Measurements from ENCODE around the gene BRINP2.

BRINP2 gene

GRCh38 chr1:177170756-177171535 is at the start of gene BRINP2:
Gene BRINP2 (plus strand): TSS chr1:177170958. CDS start chr1:177229877, 58,919 bp downstream.
- no peak for DNase-seq

DNA sequence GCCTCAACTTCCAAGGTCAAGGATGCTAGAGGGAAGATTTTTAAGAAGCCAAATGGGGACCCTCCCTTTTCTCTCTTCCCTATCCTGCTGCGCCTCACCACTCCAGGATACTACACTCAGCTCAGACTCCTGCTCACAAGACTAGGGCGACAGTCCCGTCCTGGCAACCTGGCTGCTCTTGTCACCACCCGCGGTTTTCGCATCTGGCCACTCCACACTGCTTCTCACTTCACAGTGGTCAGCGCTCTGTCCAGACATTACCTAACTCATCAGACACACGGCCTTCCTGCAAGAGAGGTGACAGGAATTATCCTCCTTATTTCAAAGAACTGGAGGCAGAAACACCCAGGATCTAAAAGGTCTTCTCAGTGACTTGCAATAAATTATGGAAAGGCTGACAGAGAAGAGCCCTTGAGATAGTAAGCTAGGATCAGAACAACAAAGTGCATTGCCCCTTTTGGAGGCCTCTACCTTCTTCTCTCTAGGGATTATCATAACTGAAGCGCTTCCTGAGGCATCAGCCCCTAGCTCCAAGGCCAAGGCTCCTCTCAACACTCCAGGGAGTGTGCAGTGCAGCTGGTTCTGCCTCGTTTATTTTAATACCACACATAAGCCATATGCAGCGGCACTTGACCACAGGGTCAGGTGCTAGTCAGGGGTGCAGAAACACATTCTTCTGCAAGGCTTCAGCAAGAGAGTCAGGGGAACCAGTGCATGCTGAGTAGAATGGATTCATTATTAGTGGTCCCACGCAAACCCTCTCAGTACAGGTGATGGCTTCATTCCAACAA is 48.1 kb upstream of the BRINP2 start:
- DNase-seq: no peak

DNA sequence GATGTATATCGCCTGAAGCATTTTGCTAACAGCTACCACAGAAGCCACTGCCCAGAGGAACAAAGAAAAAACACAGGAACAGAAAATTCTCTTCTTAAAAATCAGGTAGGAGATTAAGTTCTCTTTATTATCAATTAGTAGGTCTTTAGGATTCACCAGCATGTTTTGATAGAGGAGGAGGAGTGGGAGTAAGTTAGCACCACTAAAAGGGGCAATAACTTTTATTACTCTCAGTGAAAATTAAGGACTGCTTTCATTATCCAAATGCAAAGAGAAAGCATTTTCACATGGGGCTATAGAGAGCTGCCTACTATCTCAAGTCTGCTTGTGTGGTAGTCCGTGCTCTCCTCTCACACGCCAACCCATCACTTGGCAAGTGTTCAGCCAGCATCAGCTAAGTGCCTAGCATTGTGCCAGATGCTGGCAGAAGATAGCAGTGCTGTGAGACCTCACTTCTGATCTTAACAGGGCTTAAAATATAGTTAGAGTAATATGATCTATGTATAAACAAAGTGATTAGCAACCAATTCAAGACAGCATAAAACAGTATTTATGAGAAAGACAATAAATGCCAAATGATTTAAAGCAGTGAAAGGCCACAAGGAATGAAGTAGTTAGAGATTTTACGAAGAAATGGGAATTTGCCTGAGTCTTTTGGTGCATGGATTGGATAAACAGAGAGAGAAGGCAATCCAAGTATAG is 46.0 kb upstream of the BRINP2 start:
- DNase-seq: no peak

GRCh38 chr1:177126267-177126666 is 44.5 kb upstream of the BRINP2 start:
- no peak for DNase-seq

DNA sequence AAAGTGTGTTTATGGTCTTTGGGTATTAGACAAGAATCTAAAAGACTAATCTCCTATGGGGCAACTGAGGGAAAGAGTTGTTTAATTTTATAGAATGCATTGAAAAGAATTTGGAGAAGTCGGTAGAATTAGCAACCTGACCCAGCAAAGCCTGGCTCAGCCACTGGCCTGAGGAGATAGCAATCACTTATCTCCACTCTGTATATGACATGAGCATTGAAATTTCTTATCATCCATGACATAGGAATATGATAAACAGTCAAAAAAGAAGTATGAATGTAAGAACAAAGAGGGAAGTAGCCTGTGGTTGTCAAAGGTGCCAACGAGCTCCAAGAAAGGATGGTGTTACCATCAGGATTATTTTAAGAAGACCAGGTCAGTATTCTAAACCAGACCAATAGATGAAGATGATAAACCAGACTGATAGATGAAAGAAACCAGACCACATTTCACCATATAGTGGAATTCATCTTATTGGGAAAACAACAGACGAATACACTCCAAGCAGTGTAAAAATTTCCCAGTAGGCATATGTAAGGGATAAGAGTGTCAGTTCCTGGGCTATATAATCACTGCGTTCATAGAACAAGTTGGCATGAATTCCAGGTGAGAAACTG is 42.0 kb upstream of the BRINP2 start:
- no peak for DNase-seq

- no peak for DNase-seq
Observed at GRCh38 chr1:177130451-177130945, 40.3 kb upstream of the BRINP2 start.

DNA sequence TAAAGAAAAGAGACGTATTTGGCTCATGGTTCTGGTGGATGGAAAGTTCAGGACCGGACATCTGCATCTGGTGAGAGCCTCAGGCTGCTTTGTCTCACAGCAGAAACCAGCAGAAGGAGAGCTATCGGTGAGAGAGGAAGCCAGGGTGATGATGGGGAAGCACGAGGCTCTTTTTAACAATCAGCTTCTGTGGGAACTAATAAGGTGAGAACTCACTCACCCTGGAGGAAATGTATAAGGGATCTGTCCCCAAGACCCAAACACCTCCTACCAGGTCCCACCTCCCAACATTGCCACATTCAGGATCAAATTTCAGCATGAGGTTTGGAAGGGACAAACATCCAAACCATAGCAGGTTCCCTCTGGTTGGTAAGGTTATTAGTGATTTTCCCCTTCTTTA is 39.0 kb upstream of the BRINP2 start:
- DNase-seq: no peak

- no peak for DNase-seq
Observed at GRCh38 chr1:177132141-177132540, 38.6 kb upstream of the BRINP2 start.

DNA sequence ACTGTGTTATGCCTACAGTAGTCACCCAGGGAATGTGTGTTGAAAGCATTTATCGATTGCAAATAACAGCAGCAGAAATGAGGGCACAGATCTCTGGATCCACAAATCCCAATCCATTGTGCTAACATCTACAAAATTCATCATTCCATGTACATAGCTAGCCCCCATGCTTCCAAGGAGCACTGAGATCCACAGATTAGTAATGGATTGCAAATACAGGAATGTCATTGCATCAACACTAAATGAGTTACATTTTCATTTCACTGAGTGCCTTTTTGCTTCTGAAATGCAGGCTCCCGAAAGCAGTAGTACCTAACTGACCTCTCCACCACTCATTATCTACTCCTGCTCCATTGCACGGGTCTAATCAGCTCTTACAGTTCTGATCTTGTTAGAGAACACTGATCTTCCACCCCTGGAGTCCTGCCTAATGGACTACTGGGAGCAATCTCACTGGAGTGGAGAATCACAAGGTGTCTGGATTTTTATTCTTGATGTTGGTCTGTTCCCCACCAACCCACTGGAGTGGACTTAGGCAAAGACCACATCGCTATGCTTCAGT is 36.7 kb upstream of the BRINP2 start:
- no peak for DNase-seq

- no peak for DNase-seq
Observed at GRCh38 chr1:177135250-177135649, 35.5 kb upstream of the BRINP2 start.

DNA sequence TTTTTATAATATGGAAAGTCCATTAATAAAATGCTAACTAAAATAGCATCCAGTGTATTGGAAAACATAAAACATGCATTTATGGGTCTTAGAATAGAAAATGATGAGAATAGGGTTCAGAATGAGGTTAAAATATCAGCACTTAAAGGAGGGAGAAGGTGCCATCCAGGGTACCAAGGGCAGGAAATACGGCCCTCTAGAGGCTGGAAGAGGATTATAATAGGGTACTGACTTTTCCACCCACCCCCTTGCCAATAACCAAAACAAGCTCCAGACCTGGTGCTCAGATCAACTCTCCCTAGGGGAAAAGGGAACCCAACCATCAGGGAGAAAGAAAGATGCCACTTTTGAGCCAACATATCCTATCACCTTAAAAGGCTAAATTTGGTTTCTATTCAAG is 32.9 kb upstream of the BRINP2 start:
- no peak for DNase-seq

DNA sequence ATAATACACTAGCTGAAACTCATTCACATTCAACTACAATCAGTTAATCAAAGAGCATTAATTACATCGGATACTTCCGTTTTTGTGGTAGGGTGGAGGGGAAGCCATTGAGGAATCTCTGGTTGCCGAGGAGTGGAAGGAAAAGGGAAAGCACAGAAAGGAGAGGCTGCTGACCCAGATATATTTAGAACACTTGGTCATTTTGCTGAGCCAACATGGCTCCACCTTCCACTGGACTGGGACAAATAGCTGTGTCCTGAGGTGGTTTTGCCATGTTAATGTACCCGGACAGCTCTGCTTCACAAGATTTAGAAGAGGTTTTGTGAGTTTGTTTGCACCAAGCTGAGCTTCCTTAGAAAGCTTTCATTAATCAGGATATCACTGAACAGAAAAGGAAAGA is 32.4 kb upstream of the BRINP2 start:
- DNase-seq: no peak

DNA sequence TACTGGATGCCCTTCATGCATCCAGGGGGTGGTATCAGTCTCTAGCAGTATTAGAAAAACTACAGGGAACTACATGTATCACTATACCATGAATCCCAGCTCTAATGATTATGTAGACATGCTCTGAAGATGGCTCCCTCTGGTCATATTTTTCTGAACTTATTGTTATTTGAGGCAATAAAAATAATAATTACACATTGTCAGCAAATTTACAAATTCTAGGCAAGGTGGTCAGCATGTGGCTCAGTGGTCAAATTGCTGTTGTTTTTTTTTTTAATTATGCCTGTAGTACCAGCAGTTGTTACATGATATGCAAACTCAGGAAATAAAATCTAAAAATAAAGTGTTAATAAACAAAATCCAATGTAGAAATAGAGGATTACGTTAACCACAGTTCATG is 28.7 kb upstream of the BRINP2 start:
- no peak for DNase-seq

GRCh38 chr1:177142791-177143271 is 27.9 kb upstream of the BRINP2 start:
- no peak for DNase-seq

DNA sequence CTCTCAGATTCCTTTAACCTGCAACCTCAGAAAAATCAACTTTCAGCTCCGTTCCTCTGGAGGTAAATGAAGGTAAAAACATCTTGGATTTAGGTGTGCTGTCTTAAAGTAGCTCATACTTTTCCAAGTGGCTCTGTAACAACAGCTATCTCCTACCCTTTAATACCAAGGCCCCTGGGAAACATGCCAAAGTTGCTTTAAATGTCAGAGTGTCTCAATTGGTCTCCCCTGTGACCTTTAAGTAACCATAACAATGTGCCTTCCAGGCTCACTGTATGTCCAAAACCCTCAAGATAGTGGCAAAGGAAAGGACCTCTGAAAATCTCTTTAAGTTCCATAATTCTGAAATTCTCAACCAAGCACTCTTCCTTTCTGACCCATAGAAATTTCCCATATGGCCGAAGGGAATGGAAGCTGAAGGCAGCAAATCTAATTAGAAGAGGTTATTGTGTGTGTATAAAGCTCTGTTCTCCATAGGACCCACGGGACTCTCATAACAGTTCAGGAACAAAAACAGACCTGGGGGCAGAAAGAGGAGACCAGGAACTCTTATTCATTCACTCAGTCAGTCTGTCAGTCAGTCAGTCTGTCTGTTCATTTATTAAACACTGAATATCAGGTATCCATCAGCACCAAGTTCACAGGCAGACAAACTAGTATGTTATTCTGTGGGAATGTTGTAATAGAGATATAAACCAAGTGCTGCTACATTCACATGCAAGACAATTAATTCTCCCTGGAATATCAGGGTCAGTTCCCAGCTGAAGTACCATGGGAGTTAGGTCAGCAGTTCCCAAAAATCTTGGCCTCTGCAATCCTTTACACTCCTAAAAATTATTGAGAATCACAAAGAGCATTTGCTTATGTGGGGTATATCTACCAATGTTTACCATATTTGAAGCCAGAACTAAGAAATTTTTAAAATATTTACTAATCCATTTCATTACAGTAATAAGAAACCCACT is 25.4 kb upstream of the BRINP2 start:
- DNase-seq: no peak

DNA sequence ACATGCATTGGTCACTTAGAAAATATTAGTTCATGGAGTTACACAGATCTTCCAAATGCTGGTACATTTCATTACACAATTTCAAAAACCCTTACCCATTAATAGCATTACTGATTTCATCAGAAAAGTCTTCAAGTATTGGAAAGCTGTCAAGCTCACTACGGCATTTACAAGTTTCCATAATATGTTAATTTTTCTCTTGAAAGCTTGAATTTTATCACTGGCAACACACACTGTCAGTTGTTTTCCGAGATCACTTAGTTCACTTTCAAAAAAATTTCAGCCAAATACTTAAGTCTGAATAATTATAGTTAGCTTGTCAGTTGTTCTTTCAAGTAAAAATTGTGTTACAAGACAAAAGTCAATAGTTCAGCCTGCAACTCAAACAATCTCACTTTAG is 24.3 kb upstream of the BRINP2 start:
- DNase-seq: no peak

GRCh38 chr1:177162243-177162642 is 8.5 kb upstream of the BRINP2 start:
- DNase-seq: no peak

- no peak for DNase-seq
Observed at GRCh38 chr1:177163844-177164379, 6.8 kb upstream of the BRINP2 start.

GRCh38 chr1:177164380-177165068 is 6.2 kb upstream of the BRINP2 start, which contains the start of gene ASTN1:
Gene ASTN1 (minus strand): TSS chr1:177164712. CDS start chr1:177164676, 36 bp downstream.
- no peak for DNase-seq

DNA sequence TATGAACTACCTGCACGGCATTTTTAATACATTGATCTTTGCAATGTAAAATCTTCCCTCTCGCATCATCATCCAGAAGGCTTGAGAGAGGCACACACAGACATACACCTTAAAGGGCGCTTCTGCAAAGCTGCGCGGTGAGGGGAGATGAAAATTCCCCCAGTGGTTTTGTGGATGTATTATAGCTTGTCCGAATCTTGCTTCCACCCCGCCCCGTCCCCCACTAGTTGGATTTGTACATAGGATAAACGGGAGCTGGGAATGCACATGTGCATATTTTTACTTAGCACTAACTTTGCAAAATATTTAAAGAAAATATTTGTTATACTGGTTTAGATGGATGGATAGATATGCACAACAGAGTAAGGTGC is 5.7 kb upstream of the BRINP2 start:
- no peak for DNase-seq

Measured in OCI-M1 (cell line).